Hepatocyte (in vitro differentiated cells): Measurements from ENCODE around the gene NXN. TPM values are rescaled to one million over a fixed set of nuclear protein-coding genes. Genes with fewer than 3 reads are reported as not detected.

ENCODE experiments used
- DNase-seq: peaks from one replicate; pipeline ENCODE4 v3.0.0-alpha.2; 2016; ENCODE audit warnings: low spot score
- H2AFZ ChIP-seq: fragments of 200-600 bp; sonication (generic); 2 replicates; pipeline ENCODE4 v1.6.0; 2016; ENCODE audit warnings: antibody characterized with exemption, mild to moderate bottlenecking
- H3K27ac ChIP-seq: fragments of 200-600 bp; sonication (generic); 2 replicates; pipeline ENCODE4 v1.5.1; 2016; ENCODE audit warnings: mild to moderate bottlenecking
- H3K27me3 ChIP-seq: fragments of 200-600 bp; sonication (generic); 2 replicates; pipeline ENCODE4 v1.6.1; 2016
- H3K36me3 ChIP-seq: fragments of 200-600 bp; sonication (generic); replicated peaks from 2 replicates; pipeline ENCODE4 v1.5.1; 2016; ENCODE audit warnings: low read depth; ENCODE audit not compliant: insufficient read depth
- H3K4me1 ChIP-seq: fragments of 200-600 bp; sonication (generic); 2 replicates; pipeline ENCODE4 v1.5.1; 2016; ENCODE audit warnings: mild to moderate bottlenecking, moderate library complexity; ENCODE audit not compliant: insufficient read depth
- H3K4me2 ChIP-seq: fragments of 200-600 bp; sonication (generic); 2 replicates; pipeline ENCODE4 v1.6.0; 2016
- H3K4me3 ChIP-seq: fragments of 200-600 bp; sonication (generic); 2 replicates; pipeline ENCODE4 v1.5.1; 2016; ENCODE audit warnings: mild to moderate bottlenecking
- H3K79me2 ChIP-seq: fragments of 200-600 bp; sonication (generic); 2 replicates; pipeline ENCODE4 v1.6.0; 2017; ENCODE audit warnings: mild to moderate bottlenecking
- H3K9me2 ChIP-seq: fragments of 200-600 bp; sonication (generic); replicated peaks from 2 replicates; pipeline ENCODE4 v1.6.0; 2017; ENCODE audit warnings: mild to moderate bottlenecking; ENCODE audit not compliant: insufficient read depth
- H3K9me3 ChIP-seq: fragments of 200-600 bp; sonication (generic); 2 replicates; pipeline ENCODE4 v1.5.1; 2016; ENCODE audit warnings: low read depth, mild to moderate bottlenecking
- H4K20me1 ChIP-seq: fragments of 200-600 bp; sonication (generic); 2 replicates; pipeline ENCODE4 v1.6.0; 2016; ENCODE audit warnings: mild to moderate bottlenecking; ENCODE audit not compliant: insufficient read depth, poor library complexity, severe bottlenecking
- EZH2 ChIP-seq: fragments of 200-600 bp; sonication (generic); IDR thresholded peaks from 2 replicates; pipeline ENCODE4 v1.6.1; 2016; ENCODE audit warnings: antibody characterized with exemption, mild to moderate bottlenecking, borderline replicate concordance
- EZH2phosphoT487 ChIP-seq: fragments of 200-600 bp; sonication (generic); IDR thresholded peaks from one replicate; pipeline ENCODE4 v1.6.1; 2018; ENCODE audit warnings: antibody characterized with exemption, mild to moderate bottlenecking, low read depth, moderate library complexity; ENCODE audit not compliant: unreplicated experiment, severe bottlenecking
- WGBS: methylation state at CpG from one replicate; pipeline ENCODE4 v1.1.6; 2016; ENCODE audit warnings: low lambda C conversion rate; ENCODE audit errors: missing lambda C conversion rate; 5-methylcytosine and 5-hydroxymethylcytosine counted together
- polyA plus RNA-seq: library from polyadenylated mRNA; unstranded; fragments of >200 nt; fragmentation: Nextera tagmentation; extraction: Ambion mirVana; gene quantifications from 2 replicates; pipeline ENCODE4 v1.2.1, GENCODE V29; 2016
- total RNA-seq: library from RNA; depleted of rRNA; stranded (reverse); fragments of >200 nt; gene quantifications from 2 replicates; pipeline ENCODE4 v1.2.3, GENCODE V29; 2014
- TF ChIP-seq, protein P1 (sequence below): fragments of 200-600 bp; sonication (generic); IDR thresholded peaks from 2 replicates; pipeline ENCODE4 v1.5.1; 2016; ENCODE audit warnings: antibody characterized with exemption, mild to moderate bottlenecking; ENCODE audit not compliant: poor library complexity

Gene NXN
- total and polyA plus RNA-seq, 2 experiments from 2014 or later = 55.0 to 74.1 TPM

DNA sequence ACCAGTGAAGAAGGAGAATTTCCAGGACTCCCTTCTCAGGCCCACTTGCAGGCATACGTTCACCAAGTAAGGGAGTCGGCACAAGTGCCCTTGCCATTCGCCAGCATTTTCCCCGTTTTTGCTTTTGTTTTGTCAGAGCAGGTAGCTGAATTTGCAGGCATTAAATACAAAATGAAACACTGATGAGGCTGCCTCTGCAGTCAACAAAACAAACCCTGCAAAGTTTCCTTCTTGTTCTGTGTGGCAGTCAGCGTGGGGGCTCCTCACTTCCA is 205.3 kb downstream of the NXN start:
- DNase-seq = no peak
- peaks cover 5% of the 10 kb centered on the region for H3K36me3 ChIP-seq
- no peak overlapping the region for H2AFZ ChIP-seq
- H4K20me1 ChIP-seq = no peaks in the 10 kb centered on the region
- WGBS = 91% methylated on average over 5 of the region's 5 CpGs
- peaks cover 20% of the 10 kb centered on the region for H3K79me2 ChIP-seq
- no peak overlapping the region for H3K4me3 ChIP-seq
- H3K4me2 ChIP-seq = no peak overlapping the region
- no peaks in the 10 kb centered on the region for H3K4me1 ChIP-seq
- H3K9me3 ChIP-seq = no peaks in the 10 kb centered on the region
- no peak overlapping the region for H3K27ac ChIP-seq
- no peaks in the 10 kb centered on the region for H3K9me2 ChIP-seq
- no peaks in the 10 kb centered on the region for H3K27me3 ChIP-seq
- TF ChIP-seq EZH2phosphoT487 (no peak), EZH2 (no peak)
- TF ChIP-seq, protein P1, sequence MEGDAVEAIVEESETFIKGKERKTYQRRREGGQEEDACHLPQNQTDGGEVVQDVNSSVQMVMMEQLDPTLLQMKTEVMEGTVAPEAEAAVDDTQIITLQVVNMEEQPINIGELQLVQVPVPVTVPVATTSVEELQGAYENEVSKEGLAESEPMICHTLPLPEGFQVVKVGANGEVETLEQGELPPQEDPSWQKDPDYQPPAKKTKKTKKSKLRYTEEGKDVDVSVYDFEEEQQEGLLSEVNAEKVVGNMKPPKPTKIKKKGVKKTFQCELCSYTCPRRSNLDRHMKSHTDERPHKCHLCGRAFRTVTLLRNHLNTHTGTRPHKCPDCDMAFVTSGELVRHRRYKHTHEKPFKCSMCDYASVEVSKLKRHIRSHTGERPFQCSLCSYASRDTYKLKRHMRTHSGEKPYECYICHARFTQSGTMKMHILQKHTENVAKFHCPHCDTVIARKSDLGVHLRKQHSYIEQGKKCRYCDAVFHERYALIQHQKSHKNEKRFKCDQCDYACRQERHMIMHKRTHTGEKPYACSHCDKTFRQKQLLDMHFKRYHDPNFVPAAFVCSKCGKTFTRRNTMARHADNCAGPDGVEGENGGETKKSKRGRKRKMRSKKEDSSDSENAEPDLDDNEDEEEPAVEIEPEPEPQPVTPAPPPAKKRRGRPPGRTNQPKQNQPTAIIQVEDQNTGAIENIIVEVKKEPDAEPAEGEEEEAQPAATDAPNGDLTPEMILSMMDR = no peak

DNA sequence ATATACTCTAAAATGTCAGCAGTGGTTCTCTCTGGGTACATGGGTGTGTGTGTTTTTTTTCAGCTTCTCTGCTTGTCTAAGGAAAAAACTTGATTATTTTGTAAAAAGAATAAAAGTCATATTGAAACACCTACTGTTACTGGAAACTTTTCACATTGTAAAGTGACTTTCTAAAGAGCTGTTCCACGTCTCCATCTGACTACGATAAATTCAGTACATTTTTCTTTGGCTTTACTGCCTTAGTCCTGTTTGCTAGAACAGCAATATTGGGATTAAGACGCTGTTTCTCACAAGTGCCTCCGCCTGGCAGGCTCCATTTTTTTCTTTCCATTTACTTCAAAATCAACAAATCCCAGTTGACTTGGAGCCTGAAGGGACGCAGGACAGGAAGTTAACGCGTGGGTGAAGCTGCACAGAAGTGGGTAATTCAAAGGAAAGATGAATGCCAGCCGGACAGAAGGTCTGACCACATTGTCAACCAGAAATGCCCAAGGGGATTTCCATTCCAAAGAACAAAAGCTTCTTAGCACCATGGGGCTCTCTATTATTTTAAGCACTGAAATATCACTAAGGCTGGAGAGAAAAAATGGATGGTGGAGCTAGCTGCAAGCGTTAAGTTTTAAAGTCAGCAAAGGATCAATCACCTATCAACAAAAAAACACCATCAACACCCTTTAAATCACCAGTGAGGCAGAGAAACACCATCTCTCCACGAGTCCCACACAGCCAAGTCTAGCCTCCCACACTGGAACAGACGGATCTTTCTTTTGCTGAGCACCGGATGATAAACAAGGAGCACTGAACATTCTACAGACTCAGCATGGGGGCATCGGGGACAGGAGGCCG is 205.9 kb downstream of the NXN start:
- Histone ChIP-seq H3K9me2 (no peaks in the 10 kb centered on the region), H3K79me2 (peaks cover 16% of the 10 kb centered on the region), H4K20me1 (no peaks in the 10 kb centered on the region), H3K4me1 (no peaks in the 10 kb centered on the region), H3K27me3 (no peaks in the 10 kb centered on the region), H3K27ac (no peak overlapping the region), H3K36me3 (peaks cover 5% of the 10 kb centered on the region), H3K4me3 (no peak overlapping the region), H2AFZ (no peak overlapping the region), H3K4me2 (no peak overlapping the region), H3K9me3 (no peaks in the 10 kb centered on the region)
- WGBS = 72% methylated on average over 14 of the region's 14 CpGs
- no peak for DNase-seq
- TF ChIP-seq EZH2phosphoT487 (no peak), EZH2 (no peak)
- TF ChIP-seq, protein P1 = no peak

DNA sequence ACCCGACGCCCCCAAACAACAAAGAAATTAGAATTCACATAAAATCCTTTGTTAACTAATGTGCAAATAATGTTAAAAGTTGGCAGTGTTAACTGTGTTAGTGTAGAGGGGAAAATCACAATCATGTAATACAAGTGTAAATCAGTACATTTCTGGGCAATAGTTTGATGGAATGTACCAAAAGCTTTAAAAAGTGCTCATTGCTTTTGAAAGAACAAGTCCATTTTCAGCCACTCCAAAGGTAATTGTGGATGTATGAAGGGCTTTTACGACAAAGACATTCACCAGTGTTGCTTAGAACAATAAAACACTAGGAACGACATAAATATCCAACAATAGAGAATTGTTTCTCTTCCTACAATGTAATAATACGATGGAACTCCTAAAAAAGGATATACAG is 206.6 kb downstream of the NXN start:
- no peak for TF ChIP-seq EZH2
- TF ChIP-seq, protein P1 = no peak
- TF ChIP-seq EZH2phosphoT487 = no peak
- WGBS = 88% methylated on average over 5 of the region's 5 CpGs
- Histone ChIP-seq H3K27me3 (no peaks in the 10 kb centered on the region), H4K20me1 (no peaks in the 10 kb centered on the region), H3K9me3 (no peaks in the 10 kb centered on the region), H3K79me2 (peaks cover 10% of the 10 kb centered on the region), H3K4me1 (no peaks in the 10 kb centered on the region), H3K36me3 (peaks cover 5% of the 10 kb centered on the region), H3K4me3 (no peak overlapping the region), H3K9me2 (no peaks in the 10 kb centered on the region), H2AFZ (no peak overlapping the region), H3K27ac (no peak overlapping the region), H3K4me2 (no peak overlapping the region)
- no peak for DNase-seq
